GM21723 (cell line): ENCODE results near the gene KLHDC9.
A peak's percentile ranks its signal among the peaks of the same experiment; 100 is the strongest.
"Not testable (repeated sequence)": the region's sequence is repeated elsewhere in the genome, so short reads cannot be mapped to it uniquely, and the experiment has no call there.

Experiments
- ATAC-seq: cut with Tn5 transposase; IDR thresholded peaks from one replicate; pipeline ENCODE4 v1.9.1; 2021; ENCODE audit warnings: mild to moderate bottlenecking, moderate library complexity; ENCODE audit not compliant: unreplicated experiment

The KLHDC9 gene

GRCh38 chr1:161092621-161093028 lies 5.5 kb upstream of the KLHDC9 start:
- ATAC-seq, result no peak

GRCh38 chr1:161094481-161094880 lies 3.7 kb upstream of the KLHDC9 start:
- no peak for ATAC-seq

- no peak for ATAC-seq
These were observed 2.9 kb upstream of the KLHDC9 start for GRCh38 chr1:161095230-161095629.

- no peak for ATAC-seq
These were observed 2.1 kb upstream of the KLHDC9 start for GRCh38 chr1:161096015-161096414.

- no peak for ATAC-seq
These were observed 1.6 kb upstream of the KLHDC9 start for GRCh38 chr1:161096530-161096929.

- no peak for ATAC-seq
These were observed 1.1 kb downstream of the KLHDC9 start for GRCh38 chr1:161099090-161099802.

GRCh38 chr1:161100556-161100955 lies 2.4 kb downstream of the KLHDC9 start:
- no peak for ATAC-seq

- no peak for ATAC-seq
These were observed 8.3 kb downstream of the KLHDC9 start for GRCh38 chr1:161106431-161106830.

- ATAC-seq, result no peak
These were observed 13.0 kb downstream of the KLHDC9 start for GRCh38 chr1:161111117-161111516.

GRCh38 chr1:161111527-161111926 lies 13.4 kb downstream of the KLHDC9 start:
- ATAC-seq, result no peak

GRCh38 chr1:161113915-161114314 lies 15.8 kb downstream of the KLHDC9 start:
- ATAC-seq, result no peak

GRCh38 chr1:161114556-161114955 lies 16.4 kb downstream of the KLHDC9 start:
- ATAC-seq, result no peak

- no peak for ATAC-seq
These were observed 17.1 kb downstream of the KLHDC9 start for GRCh38 chr1:161115132-161115711.

- not testable (repeated sequence) for ATAC-seq
These were observed 17.8 kb downstream of the KLHDC9 start for GRCh38 chr1:161115961-161116360.

GRCh38 chr1:161117759-161118581 lies 19.8 kb downstream of the KLHDC9 start, which contains the start of the genes NIT1 and PFDN2:
NIT1 (plus strand) TSS chr1:161118105; CDS start chr1:161118177, 72 bp downstream.
PFDN2 (minus strand) TSS chr1:161118037; CDS start chr1:161118026, 11 bp downstream.
- ATAC-seq, result peak; percentile 82

GRCh38 chr1:161119092-161119903 lies 21.1 kb downstream of the KLHDC9 start:
- peak; percentile 51 for ATAC-seq

GRCh38 chr1:161121042-161121650 lies 23.0 kb downstream of the KLHDC9 start:
- no peak for ATAC-seq

- no peak for ATAC-seq
These were observed 23.7 kb downstream of the KLHDC9 start for GRCh38 chr1:161121834-161122233.

- ATAC-seq, result no peak
These were observed 24.8 kb downstream of the KLHDC9 start for GRCh38 chr1:161122967-161123366.

GRCh38 chr1:161127649-161128048 lies 29.5 kb downstream of the KLHDC9 start:
- ATAC-seq, result no peak
